HG03097 (cell line): ENCODE data around the gene PATJ.
"Not testable (repeated sequence)": the region's sequence is repeated elsewhere in the genome, so short reads cannot be mapped to it uniquely, and the experiment has no call there.

Experiments
- ATAC-seq: cut with Tn5 transposase; IDR thresholded peaks from one replicate; pipeline ENCODE4 v1.9.1; 2021; ENCODE audit not compliant: unreplicated experiment, low FRiP score

PATJ gene

GRCh38 chr1:62194651-62195544 lies 452.6 kb downstream of the PATJ start, which contains the start of gene L1TD1:
Gene L1TD1, plus strand, starts transcription at chr1:62194849. Its CDS starts 11,780 bp downstream, at chr1:62206629.
- ATAC-seq: no peak

DNA sequence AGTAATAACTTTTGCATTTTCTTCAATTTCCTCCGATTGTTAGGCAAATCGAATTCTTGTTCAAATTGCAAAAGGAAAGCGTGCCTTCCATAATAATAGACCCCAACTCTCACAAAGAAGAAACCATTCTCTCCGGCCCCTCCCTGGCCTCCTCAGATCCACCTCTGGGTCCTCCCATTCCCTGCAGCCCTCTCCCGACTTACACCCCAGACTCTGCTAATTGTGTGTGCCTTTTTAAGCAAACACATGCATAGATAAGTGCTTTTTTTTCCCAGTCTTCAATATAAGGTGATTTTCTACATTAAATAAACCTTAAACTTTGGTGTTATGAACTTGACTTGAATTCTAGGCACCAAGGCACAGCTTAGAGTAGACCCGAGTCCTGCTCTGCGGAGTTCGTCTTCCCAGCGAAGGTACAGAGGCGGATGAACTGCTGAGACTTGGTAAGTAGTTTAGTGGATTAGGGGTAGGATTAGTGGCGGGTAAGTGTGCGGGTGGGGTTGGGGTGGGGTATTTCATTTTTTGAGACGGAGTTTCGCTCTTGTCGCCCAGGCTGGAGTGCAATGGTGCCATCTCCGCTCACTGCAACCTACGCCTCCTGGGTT lies 453.9 kb downstream of the PATJ start:
- no peak for ATAC-seq

DNA sequence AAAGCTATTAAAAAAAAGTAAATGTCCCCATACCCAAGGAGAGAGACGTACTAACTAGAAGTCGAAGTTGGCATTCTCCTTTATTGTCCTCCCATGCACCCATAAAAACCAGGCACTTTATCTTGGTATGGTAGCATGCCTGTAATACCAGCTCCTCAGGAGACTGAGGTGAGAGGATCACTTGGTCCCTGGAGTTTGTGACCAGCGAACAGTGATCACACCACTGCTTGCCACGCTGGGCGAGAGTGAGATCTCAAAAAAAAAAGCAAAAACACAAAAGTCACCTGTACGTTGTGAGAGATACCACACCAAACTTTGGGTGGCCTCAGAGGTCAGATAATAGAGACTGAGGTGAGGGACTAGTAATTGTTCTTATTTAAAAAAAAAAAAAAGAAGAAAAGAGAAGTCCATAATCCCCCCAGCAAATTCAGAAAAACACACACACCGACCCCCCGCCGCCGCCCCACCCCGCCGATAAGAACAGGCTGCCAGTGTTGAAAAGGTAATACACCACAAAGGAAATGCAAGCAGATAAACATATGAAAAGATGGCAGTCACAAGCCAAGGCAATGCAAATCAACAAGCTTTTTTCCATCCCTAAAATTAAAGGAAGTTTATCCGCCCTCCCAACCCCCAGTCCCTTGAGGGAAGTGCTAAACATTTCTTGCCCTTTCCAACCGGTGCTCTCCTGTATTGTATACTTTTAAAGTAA lies 455.9 kb downstream of the PATJ start:
- no peak for ATAC-seq

DNA sequence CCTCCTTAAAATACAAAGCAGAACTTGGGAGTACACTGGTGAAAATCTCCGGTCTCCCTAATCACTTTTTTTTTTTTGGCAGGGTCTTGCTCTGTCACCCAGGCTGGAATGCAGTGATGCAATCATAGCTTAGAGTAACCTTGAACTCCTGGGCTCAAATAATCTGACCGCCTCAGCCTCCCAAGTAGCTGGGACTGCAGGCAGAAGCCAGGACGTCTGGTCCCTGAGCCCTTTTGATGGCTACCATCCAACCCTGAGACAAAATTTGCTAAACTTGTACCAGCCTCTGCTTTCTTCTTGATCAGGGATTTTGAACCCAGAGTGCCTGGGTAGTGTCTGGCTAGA lies 456.5 kb downstream of the PATJ start:
- ATAC-seq: no peak

GRCh38 chr1:62207187-62207586 lies 464.9 kb downstream of the PATJ start:
- ATAC-seq: no peak

- ATAC-seq: no peak
Observed at GRCh38 chr1:62208087-62208486, 465.8 kb downstream of the PATJ start.

DNA sequence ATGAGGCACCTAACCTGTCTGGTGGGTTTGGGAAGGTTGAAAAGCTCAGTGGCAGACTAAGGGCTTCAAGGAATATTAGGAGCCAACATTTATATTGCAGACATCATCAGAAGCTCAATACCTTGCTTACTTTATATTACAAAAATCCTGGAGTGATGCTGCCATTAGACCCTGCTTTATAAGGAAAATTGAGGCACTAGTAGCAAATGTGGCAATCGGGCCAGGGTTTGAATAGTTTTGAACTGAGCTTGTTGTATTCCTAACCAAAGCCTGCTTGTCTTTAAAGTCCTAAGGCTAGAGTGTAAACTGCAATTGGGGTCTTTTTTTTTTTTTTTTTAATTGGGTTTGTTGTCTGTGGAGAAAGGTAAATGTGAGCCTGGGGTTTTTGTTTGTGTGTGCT lies 466.7 kb downstream of the PATJ start:
- ATAC-seq: no peak

DNA sequence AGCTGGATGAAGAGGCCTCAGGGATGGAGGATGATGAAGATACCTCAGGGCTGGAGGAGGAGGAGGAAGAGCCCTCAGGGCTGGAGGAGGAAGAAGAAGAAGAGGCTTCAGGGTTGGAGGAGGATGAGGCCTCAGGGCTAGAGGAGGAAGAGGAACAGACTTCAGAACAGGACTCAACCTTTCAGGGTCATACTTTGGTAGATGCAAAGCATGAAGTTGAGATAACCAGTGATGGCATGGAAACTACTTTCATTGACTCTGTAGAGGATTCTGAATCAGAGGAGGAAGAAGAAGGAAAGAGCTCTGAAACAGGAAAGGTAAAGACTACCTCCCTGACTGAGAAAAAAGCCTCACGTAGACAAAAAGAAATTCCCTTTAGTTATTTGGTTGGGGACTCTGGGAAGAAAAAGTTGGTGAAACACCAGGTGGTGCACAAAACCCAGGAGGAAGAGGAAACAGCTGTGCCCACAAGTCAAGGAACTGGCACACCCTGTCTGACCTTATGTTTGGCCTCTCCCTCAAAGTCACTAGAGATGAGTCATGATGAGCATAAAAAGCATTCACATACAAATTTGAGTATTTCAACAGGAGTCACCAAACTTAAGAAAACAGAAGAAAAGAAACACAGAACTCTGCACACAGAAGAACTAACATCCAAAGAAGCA lies 467.8 kb downstream of the PATJ start:
- no peak for ATAC-seq

- ATAC-seq: no peak
Observed at GRCh38 chr1:62210960-62211359, 468.7 kb downstream of the PATJ start.

DNA sequence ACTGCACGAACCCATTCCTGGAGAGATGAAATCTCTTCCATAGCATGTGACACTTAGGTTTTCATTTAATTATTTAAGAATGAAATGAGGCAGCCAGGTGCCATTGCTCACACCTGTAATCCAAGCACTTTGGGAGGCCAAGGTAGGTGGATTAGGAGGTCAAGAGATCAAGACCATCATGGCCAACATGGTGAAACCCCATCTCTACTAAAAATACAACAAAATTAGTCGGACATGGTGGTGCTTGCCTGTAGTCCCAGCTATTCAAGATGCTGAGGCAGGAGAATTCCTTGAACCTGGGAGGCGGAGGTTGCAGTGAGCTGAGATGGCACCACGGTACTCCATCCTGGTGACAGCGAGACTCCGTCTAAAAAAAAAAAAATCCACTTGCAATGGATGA lies 470.1 kb downstream of the PATJ start:
- no peak for ATAC-seq

GRCh38 chr1:62213075-62213914 lies 471.0 kb downstream of the PATJ start:
- no peak for ATAC-seq

GRCh38 chr1:62218604-62219003 lies 476.3 kb downstream of the PATJ start:
- no peak for ATAC-seq

GRCh38 chr1:62220456-62220855 lies 478.2 kb downstream of the PATJ start:
- not testable (repeated sequence) for ATAC-seq

- no peak for ATAC-seq
Observed at GRCh38 chr1:62221171-62221570, 478.9 kb downstream of the PATJ start.

- no peak for ATAC-seq
Observed at GRCh38 chr1:62222321-62222720, 480.0 kb downstream of the PATJ start.

GRCh38 chr1:62224182-62224581 lies 481.9 kb downstream of the PATJ start:
- no peak for ATAC-seq

DNA sequence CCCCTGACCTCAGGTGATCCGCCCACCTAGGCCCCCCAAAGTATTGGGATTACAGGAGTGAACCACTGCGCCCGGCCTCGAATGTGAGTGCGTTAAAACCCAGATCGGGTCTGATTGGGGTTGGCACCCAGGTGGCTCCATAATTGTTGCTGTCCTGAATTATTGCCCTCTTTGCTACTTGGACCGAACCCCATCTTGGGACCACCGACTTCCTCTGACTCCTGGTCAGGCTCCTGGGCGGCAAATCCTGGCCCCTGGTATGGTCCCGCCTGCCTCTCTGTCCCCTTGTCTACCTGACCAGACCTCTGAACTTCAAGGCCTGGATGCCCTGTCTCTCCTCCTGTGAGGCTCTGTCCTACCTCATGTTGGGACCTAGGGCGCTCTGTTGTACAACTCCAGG lies 485.2 kb downstream of the PATJ start:
- ATAC-seq: no peak
